Lower leg skin (tissue), 4 donors: ENCODE data around the gene DEDD. TPM values are rescaled to one million over a fixed set of nuclear protein-coding genes. Genes with fewer than 3 reads are reported as not detected.
A peak's percentile ranks its signal among the peaks of the same experiment; 100 is the strongest.

ENCODE experiments used
- DNase-seq, 2 donors: peaks; one replicate each; pipeline ENCODE4 v3.0.0-alpha.2; 2019; ENCODE audit warnings: low spot score in 2 of 2
- H3K4me3 ChIP-seq: fragments of 200-600 bp; sonication (generic); 2 replicates; pipeline ENCODE4 v1.5.1; 2017; ENCODE audit warnings: mild to moderate bottlenecking, low read depth; ENCODE audit not compliant: poor library complexity, severe bottlenecking
- POLR2A ChIP-seq, 2 donors: fragments of 450-650 bp; IDR thresholded peaks; one replicate each; pipeline ENCODE4 v1.6.1; 2016 to 2017; ENCODE audit warnings: antibody characterized with exemption in 2 of 2, mild to moderate bottlenecking in 1 of 2, moderate library complexity in 1 of 2
- WGBS, 2 donors: methylation state at CpG; one replicate each; pipeline ENCODE4 v1.1.5; 2018; 5-methylcytosine and 5-hydroxymethylcytosine counted together
- intact Hi-C: fragments of 100-400 bp; cut with DNase I; formaldehyde crosslinking; loops from one replicate; pipeline ENCODE4 v1.15.0; 2023; ENCODE audit warnings: low total_unique reads
- total RNA-seq, 4 donors: library from RNA; depleted of rRNA; stranded (reverse); fragments of >200 nt; gene quantifications; one replicate each; pipeline ENCODE4 v1.1.0, GENCODE V29; 2016
- TF ChIP-seq, protein P1 (sequence below), 3 donors: fragments of 450-650 bp; IDR thresholded peaks; one replicate each; pipeline ENCODE4 v1.5.1; 2016; ENCODE audit warnings: antibody characterized with exemption in 3 of 3, mild to moderate bottlenecking in 3 of 3, moderate library complexity in 2 of 3

The DEDD gene
- total RNA-seq, 4 donors from 2014 or later, result 26.6 to 38.2 (median 29.6) TPM

DNA sequence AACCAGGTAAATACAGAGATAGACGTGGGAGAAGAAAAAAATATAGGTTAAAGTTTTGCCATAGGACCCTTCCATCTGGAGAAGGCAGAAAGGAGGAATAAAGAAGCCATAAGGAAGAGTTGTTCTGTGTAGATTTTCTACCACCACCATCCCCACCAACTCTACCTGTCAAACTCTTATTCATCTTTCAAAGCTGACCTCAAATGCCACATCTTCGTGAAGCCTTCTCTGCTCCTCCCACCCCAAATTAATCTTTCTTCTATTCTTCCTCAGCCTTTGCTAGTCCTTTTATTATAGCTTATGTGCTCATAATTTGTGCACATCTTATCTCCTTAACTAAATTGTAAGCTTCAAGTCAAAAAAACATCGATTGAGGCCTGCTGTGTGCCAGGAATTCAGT, 41.9 kb downstream of the DEDD start:
- no peak overlapping the region for H3K4me3 ChIP-seq
- no peak for DNase-seq
- TF ChIP-seq, protein P1, sequence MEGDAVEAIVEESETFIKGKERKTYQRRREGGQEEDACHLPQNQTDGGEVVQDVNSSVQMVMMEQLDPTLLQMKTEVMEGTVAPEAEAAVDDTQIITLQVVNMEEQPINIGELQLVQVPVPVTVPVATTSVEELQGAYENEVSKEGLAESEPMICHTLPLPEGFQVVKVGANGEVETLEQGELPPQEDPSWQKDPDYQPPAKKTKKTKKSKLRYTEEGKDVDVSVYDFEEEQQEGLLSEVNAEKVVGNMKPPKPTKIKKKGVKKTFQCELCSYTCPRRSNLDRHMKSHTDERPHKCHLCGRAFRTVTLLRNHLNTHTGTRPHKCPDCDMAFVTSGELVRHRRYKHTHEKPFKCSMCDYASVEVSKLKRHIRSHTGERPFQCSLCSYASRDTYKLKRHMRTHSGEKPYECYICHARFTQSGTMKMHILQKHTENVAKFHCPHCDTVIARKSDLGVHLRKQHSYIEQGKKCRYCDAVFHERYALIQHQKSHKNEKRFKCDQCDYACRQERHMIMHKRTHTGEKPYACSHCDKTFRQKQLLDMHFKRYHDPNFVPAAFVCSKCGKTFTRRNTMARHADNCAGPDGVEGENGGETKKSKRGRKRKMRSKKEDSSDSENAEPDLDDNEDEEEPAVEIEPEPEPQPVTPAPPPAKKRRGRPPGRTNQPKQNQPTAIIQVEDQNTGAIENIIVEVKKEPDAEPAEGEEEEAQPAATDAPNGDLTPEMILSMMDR (IDR thresholded peaks at IDR 0.05), result no peak
- no peak for TF ChIP-seq POLR2A (IDR thresholded peaks at IDR 0.05)
- intact Hi-C loops, result loop anchor here (10.0 kb wide), 1 partner anchor 366 kb away; no protein-coding TSS in a partner anchor
- 75 to 77% methylated on average over 3 of the region's 3 CpGs for WGBS, 2 donors

DNA sequence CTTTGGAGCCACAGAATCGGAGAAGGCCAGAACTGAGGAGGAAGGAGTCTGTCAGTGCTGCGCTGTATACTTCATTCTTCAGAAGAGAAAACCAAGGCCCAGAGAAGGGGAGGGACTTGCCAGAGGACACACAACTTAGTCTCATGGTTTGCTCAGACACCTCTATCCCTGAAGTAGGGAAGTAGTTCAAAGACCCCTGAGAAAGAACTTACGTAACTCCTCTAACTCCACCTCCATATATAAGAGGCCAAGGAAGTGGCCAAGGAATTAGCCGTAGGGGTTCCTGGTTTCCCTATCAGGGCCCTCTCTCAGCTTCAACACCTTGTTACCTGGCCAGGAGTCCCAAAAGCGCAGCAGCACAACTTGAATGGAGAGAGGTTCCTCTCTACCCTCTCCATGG, 42.5 kb downstream of the DEDD start:
- no peak for TF ChIP-seq POLR2A (IDR thresholded peaks at IDR 0.05)
- TF ChIP-seq, protein P1 (IDR thresholded peaks at IDR 0.05), result no peak
- no peak for DNase-seq
- H3K4me3 ChIP-seq, result no peak overlapping the region
- intact Hi-C loops, result loop anchor here (10.0 kb wide), 1 partner anchor 365 kb away; no protein-coding TSS in a partner anchor
- 90 to 91% methylated on average over 5 of the region's 5 CpGs for WGBS, 2 donors

DNA sequence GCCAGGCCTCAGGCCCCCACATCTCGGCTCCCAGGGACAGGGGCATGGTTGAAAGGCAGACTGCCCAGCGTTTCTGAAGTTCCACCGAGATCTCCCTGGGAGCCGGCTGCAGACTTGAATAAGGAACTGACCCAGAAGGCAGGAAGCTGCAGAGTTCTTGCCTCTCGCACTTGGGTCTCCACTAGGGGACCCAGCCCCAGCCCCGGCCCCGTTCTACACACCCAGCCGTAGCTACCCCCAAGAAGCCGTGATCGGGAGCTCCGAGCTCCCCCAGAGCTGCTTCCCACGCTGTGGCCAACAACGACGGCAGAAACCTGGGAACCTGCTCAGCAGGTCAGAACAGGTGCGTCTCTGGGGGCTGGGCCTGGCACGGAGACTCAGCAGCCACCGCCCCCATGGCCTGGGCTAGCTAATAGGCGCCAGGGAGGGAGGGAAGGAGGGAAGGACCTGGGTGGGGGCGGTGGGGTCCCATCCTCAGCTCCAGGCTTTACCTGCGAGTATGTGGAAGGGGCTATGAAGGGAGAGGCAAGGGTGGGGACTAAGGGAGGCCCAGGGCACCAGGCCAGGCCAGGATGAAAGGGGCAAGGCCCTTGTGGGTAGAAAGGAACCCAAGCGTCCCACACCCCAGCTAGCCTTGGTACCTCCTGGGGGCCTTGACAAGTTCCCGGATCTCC, 43.1 kb downstream of the DEDD start, which contains the start of gene NECTIN4:
NECTIN4 (minus strand) TSS at position 308 of the 674 bp plus-strand sequence; CDS start at position 46, 262 bp downstream.
- peak within 1 kb of the TSS; percentile 18 for H3K4me3 ChIP-seq
- DNase-seq, result peak in 1 of 2 donors; percentile 89
- 40 to 50% methylated on average over 15 to 21 of the region's 22 CpGs for WGBS, 2 donors

DNA sequence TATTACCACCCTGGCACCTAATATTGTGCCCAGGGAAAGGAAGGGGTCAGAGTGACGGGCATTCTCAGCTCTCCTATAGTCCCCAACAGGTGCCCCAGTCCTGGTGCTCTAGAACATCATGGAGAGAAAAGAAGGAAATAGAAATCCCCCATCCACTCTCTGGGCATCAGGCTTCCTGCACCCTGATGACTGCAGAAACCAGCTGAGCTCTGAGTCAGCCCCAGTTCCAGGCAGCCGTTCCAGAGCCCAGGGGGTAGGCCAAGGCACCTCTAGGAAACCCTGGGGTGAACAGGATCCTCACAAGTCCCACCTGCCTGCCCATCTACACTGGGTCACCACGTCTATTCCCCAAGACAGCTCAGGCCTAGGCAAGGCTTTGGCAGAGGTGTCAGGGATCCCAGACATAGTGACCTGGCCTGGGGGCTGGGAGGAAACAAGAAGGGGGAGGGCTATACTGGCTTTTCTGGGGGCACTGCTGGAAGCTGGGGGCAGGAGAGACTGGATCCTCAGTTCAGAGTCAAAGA, 43.8 kb downstream of the DEDD start:
- peak in 1 of 2 donors; percentile 81 for DNase-seq
- TF ChIP-seq, protein P1 (IDR thresholded peaks at IDR 0.05), result no peak
- no peak for TF ChIP-seq POLR2A (IDR thresholded peaks at IDR 0.05)
- peak overlapping the region; percentile 18 for H3K4me3 ChIP-seq
- intact Hi-C loops, result no loop called here
- 51 to 58% methylated on average over 3 of the region's 3 CpGs for WGBS, 2 donors

More for the DNA sequence above, 43.1 kb downstream of the DEDD start, which contains the start of gene NECTIN4:
- no peak for TF ChIP-seq POLR2A (IDR thresholded peaks at IDR 0.05)
- TF ChIP-seq, protein P1 (IDR thresholded peaks at IDR 0.05), result no peak
- intact Hi-C loops, result no loop called here

DNA sequence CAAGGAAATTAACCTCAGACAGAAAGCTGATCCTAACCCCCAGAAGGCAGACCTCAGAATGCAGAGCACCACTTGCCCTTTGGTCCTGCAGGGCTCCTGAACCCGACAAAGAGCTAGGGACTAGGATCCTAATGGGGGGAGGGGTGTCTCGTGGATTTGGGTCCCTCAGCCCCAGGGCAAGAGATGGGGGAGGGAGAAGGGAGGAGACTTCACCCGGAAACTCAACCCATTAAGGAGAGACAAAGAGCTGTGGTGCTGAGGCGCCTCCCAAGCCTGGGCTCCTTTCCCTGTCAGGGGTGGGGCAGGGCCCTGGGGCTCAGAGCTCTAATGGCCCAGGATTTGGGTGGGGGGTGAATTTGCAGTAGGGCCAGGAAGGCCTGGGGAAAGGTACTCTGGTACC, 46.0 kb downstream of the DEDD start:
- WGBS, 2 donors, result 34 to 38% methylated on average over 4 of the region's 4 CpGs
- TF ChIP-seq POLR2A (IDR thresholded peaks at IDR 0.05), result no peak
- TF ChIP-seq, protein P1 (IDR thresholded peaks at IDR 0.05), result no peak
- DNase-seq, result no peak
- no peak overlapping the region for H3K4me3 ChIP-seq
- intact Hi-C loops, result no loop called here
